ENCODE measurements around the gene BYSL. TPM values are rescaled to one million over a fixed set of nuclear protein-coding genes. Genes with fewer than 3 reads are reported as not detected.

Gene BYSL
- total RNA-seq, 4 donors from 2014 or later = 0.51 to 20.5 (median 18.0) TPM

DNA sequence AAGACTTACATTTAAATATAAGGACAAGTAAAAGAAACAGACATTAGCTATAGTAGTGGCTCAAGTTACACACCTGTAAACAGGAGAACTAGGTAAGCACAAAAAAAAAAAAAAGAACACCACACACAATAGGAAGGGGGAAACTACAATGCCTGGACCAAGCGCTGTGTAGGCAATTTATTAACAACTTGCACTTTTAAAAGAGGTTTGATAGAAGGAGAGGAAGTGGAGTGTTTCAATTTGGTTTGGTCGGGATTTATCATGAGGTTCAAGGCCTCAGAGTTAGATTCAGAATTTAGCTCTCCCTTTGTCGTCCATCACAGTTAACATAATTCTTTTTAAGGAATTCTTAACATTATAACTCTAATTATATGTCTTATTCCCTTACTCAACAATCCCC lies 25.0 kb upstream of the BYSL start:
- Histone ChIP-seq H3K9me3 (no peaks in the 10 kb centered on the region), H3K36me3 (no peaks in the 10 kb centered on the region), H3K4me1 (peaks cover 0 to 4% of the 10 kb centered on the region in 2 donors), H3K4me3 (peak overlapping the region in 1 of 2 donors; percentile 49), H3K27ac (peak overlapping the region; percentile 75 to 78), H3K27me3 (no peaks in the 10 kb centered on the region)
- no peak for DNase-seq
- TF ChIP-seq, protein P1, sequence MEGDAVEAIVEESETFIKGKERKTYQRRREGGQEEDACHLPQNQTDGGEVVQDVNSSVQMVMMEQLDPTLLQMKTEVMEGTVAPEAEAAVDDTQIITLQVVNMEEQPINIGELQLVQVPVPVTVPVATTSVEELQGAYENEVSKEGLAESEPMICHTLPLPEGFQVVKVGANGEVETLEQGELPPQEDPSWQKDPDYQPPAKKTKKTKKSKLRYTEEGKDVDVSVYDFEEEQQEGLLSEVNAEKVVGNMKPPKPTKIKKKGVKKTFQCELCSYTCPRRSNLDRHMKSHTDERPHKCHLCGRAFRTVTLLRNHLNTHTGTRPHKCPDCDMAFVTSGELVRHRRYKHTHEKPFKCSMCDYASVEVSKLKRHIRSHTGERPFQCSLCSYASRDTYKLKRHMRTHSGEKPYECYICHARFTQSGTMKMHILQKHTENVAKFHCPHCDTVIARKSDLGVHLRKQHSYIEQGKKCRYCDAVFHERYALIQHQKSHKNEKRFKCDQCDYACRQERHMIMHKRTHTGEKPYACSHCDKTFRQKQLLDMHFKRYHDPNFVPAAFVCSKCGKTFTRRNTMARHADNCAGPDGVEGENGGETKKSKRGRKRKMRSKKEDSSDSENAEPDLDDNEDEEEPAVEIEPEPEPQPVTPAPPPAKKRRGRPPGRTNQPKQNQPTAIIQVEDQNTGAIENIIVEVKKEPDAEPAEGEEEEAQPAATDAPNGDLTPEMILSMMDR (IDR thresholded peaks at IDR 0.05) = no peak
- no peak for TF ChIP-seq POLR2A (IDR thresholded peaks at IDR 0.05)
- intact Hi-C loops (cut with DNase I; ENCODE audit: low total_unique reads) = no loop called here

DNA sequence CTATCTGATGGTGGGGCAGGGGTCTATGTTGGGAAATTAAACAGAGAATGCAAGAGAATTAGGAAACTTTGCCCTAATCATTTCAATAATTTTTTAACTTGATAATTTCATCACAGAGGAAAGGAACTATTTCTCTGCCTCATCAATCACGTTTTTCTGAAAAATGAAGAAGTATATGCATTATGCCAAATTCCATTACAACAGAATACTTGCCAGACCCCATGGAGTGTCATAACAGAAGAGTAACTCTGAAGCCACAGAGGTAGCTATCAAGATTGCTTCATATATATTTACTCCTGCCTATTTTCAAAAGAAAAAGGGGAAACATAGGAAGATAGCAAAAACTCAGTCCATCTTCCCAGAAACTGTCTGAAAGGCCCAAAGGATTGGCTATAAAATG lies 20.4 kb upstream of the BYSL start:
- DNase-seq = no peak
- intact Hi-C loops (cut with DNase I; ENCODE audit: low total_unique reads) = no loop called here
- H3K27ac ChIP-seq = no peak overlapping the region
- no peaks in the 10 kb centered on the region for H3K36me3 ChIP-seq
- no peaks in the 10 kb centered on the region for H3K27me3 ChIP-seq
- no peaks in the 10 kb centered on the region for H3K4me1 ChIP-seq
- no peaks in the 10 kb centered on the region for H3K9me3 ChIP-seq
- TF ChIP-seq, protein P1 (IDR thresholded peaks at IDR 0.05) = no peak
- TF ChIP-seq POLR2A (IDR thresholded peaks at IDR 0.05) = no peak
- no peak overlapping the region for H3K4me3 ChIP-seq

DNA sequence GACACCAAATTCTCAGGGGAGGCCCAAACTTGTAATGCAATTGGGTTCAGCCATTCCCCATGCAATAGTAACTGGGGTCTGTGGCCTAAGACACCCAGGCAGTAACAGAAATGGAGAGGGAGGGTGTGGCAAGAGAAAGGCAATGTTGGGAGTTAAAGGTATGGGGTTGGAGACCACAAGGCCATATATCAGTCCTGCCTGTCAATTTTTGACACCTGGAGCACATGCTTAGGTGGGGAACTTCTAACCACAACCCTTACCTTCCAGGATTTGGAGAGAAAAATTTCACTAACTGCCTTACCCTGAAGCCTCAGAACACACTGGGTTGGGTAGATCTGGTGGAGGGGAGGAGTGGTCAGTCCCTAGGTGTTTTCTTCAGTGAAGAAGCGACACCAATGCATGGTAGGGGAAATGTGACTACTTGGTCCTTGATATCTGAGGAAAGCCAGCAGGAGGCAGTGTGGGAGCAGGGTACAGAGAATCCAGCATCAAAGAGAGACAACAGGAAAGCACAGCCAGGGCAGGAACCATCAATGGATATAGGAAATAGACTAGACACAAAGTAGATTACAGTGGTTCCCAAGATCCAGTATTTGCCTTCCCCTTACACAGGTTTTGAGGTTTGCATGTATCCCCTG lies 19.3 kb upstream of the BYSL start:
- H3K4me1 ChIP-seq = no peaks in the 10 kb centered on the region
- H3K4me3 ChIP-seq = no peak overlapping the region
- H3K36me3 ChIP-seq = no peaks in the 10 kb centered on the region
- TF ChIP-seq, protein P1 (IDR thresholded peaks at IDR 0.05) = peak in 1 of 4 experiments; percentile 7
- no peak for TF ChIP-seq POLR2A (IDR thresholded peaks at IDR 0.05)
- no peaks in the 10 kb centered on the region for H3K9me3 ChIP-seq
- no peak overlapping the region for H3K27ac ChIP-seq
- intact Hi-C loops (cut with DNase I; ENCODE audit: low total_unique reads) = no loop called here
- no peaks in the 10 kb centered on the region for H3K27me3 ChIP-seq
- no peak for DNase-seq

DNA sequence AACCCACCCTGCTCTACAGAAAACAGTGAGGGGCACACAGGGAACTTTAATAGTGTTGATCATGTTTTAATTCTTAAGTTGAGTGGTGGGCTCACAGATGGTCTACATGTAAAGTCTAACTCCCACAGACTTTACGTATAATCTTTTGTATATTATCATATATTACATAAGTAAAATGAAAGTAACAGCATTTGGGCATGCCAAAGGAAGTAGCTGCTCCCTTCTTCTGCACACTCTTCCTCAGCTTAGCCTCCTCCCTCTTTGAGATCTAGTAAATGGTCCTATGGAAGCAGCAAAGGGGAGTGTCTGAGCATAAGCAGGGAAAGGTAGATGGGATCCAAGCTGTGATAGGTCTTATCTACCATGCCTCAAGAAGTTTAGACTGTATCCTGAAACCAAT lies 11.6 kb upstream of the BYSL start:
- no peak overlapping the region for H3K27ac ChIP-seq
- H3K4me3 ChIP-seq = no peak overlapping the region
- DNase-seq = no peak
- H3K27me3 ChIP-seq = no peaks in the 10 kb centered on the region
- H3K4me1 ChIP-seq = no peaks in the 10 kb centered on the region
- H3K9me3 ChIP-seq = no peaks in the 10 kb centered on the region
- intact Hi-C loops (cut with DNase I; ENCODE audit: low total_unique reads) = no loop called here
- TF ChIP-seq POLR2A (IDR thresholded peaks at IDR 0.05) = no peak
- TF ChIP-seq, protein P1 (IDR thresholded peaks at IDR 0.05) = no peak
- no peaks in the 10 kb centered on the region for H3K36me3 ChIP-seq

DNA sequence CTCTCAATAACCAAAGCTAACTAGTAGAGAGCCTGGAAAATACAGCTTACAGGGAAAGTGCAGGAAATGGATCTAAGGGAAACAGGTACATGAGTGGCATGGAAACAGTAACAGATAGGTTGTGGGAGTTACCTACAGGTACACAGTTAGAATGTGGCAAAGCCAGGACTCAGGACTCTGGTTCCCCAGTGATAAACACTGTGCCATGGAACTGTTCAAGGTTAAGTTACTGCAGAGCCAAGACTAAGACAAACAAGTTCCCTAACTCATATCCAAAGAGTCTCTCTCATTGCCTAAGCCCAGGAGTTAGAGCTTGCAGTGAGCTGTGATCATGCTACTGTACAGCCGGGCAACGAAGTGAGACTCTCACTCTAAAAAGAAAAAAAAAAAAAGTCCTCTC lies 7.0 kb upstream of the BYSL start:
- intact Hi-C loops (cut with DNase I; ENCODE audit: low total_unique reads) = no loop called here
- no peaks in the 10 kb centered on the region for H3K36me3 ChIP-seq
- no peak overlapping the region for H3K27ac ChIP-seq
- no peak for DNase-seq
- H3K27me3 ChIP-seq = no peaks in the 10 kb centered on the region
- no peaks in the 10 kb centered on the region for H3K4me1 ChIP-seq
- no peak overlapping the region for H3K4me3 ChIP-seq
- no peaks in the 10 kb centered on the region for H3K9me3 ChIP-seq
- TF ChIP-seq, protein P1 (IDR thresholded peaks at IDR 0.05) = no peak
- TF ChIP-seq POLR2A (IDR thresholded peaks at IDR 0.05) = no peak
